WTC11 (cell line): ENCODE data around the gene DSEL. TPM values are rescaled to one million over a fixed set of nuclear protein-coding genes. Genes with fewer than 3 reads are reported as not detected.
A peak's percentile ranks its signal among the peaks of the same experiment; 100 is the strongest.

Experiments used
- ATAC-seq: fragments of 200-7000 bp; cut with Tn5 transposase; 2 replicates; pipeline ENCODE4 v1.10.0; 2021; ENCODE audit warnings: mild to moderate bottlenecking, moderate library complexity
- CTCF ChIA-PET: fragments of 300-600 bp; sonication (Branson Sonifier 250); formaldehyde crosslinking; loops from one replicate; lab custom pipeline; 2021; ENCODE audit warnings: antibody characterized with exemption; lab: Charles Lee
- POLR2A ChIA-PET: fragments of 350-600 bp; sonication (Branson Sonifier 250); formaldehyde crosslinking; loops from one replicate; lab custom pipeline; 2021; ENCODE audit warnings: antibody characterized with exemption; lab: Charles Lee
- DNase-seq: peaks from one replicate; pipeline ENCODE4 v3.0.0; 2021; ENCODE audit warnings: low spot score
- H3K27ac Mint-ChIP-seq: 2 replicates; pipeline ENCODE4 v1.8.0; 2021; ENCODE audit warnings: mixed read lengths
- H3K27me3 Mint-ChIP-seq: 2 replicates; pipeline ENCODE4 v1.8.0; 2021; ENCODE audit warnings: low read depth, mild to moderate bottlenecking, moderate library complexity, mixed read lengths
- H3K36me3 Mint-ChIP-seq: 2 replicates; pipeline ENCODE4 v1.8.0; 2021; ENCODE audit warnings: mixed read lengths
- H3K4me1 Mint-ChIP-seq: 2 replicates; pipeline ENCODE4 v1.8.0; 2022; ENCODE audit warnings: mixed read lengths
- H3K4me3 Mint-ChIP-seq: 2 replicates; pipeline ENCODE4 v1.8.0; 2021; ENCODE audit warnings: mild to moderate bottlenecking, moderate library complexity, mixed read lengths
- H3K9me3 Mint-ChIP-seq: 2 replicates; pipeline ENCODE4 v1.8.0; 2021; ENCODE audit warnings: mixed read lengths
- ATF6 ChIP-seq: sonication (generic); formaldehyde crosslinking; IDR thresholded peaks from 2 replicates; pipeline ENCODE4 v1.8.1; 2023; ENCODE audit warnings: mild to moderate bottlenecking, missing genetic modification reagents
- CDX4 ChIP-seq: fragments of 250-450 bp; sonication (Bioruptor Pico); IDR thresholded peaks from 2 replicates; pipeline ENCODE4 v1.9.0; 2021; ENCODE audit warnings: moderate library complexity, mild to moderate bottlenecking, inconsistent platforms, borderline replicate concordance
- FOXJ3 ChIP-seq: sonication (generic); formaldehyde crosslinking; IDR thresholded peaks from 2 replicates; pipeline ENCODE4 v1.9.0; 2021; ENCODE audit warnings: missing genetic modification reagents, mild to moderate bottlenecking, borderline replicate concordance
- FOXP1 ChIP-seq: sonication (generic); formaldehyde crosslinking; IDR thresholded peaks from 2 replicates; pipeline ENCODE4 v1.8.0; 2022; ENCODE audit warnings: missing genetic modification reagents, mild to moderate bottlenecking, moderate library complexity, borderline replicate concordance
- GABPB1 ChIP-seq: sonication (generic); formaldehyde crosslinking; IDR thresholded peaks from 2 replicates; pipeline ENCODE4 v1.8.1; 2023; ENCODE audit warnings: mild to moderate bottlenecking, missing genetic modification reagents
- IRF1 ChIP-seq: sonication (generic); formaldehyde crosslinking; IDR thresholded peaks from 2 replicates; pipeline ENCODE4 v1.8.0; 2023; ENCODE audit warnings: missing genetic modification reagents
- JUN ChIP-seq: sonication (generic); formaldehyde crosslinking; IDR thresholded peaks from 2 replicates; pipeline ENCODE4 v1.8.0; 2023; ENCODE audit warnings: mild to moderate bottlenecking, missing genetic modification reagents
- NFE2L1 ChIP-seq: sonication (generic); formaldehyde crosslinking; IDR thresholded peaks from 2 replicates; pipeline ENCODE4 v1.8.1; 2023; ENCODE audit warnings: missing genetic modification reagents
- PREB ChIP-seq: sonication (generic); formaldehyde crosslinking; IDR thresholded peaks from 2 replicates; pipeline ENCODE4 v1.8.1; 2022; ENCODE audit warnings: mild to moderate bottlenecking, missing genetic modification reagents, moderate library complexity, borderline replicate concordance
- RORB ChIP-seq: fragments of 250-450 bp; sonication (Bioruptor Pico); IDR thresholded peaks from 2 replicates; pipeline ENCODE4 v1.9.0; 2021; ENCODE audit warnings: mild to moderate bottlenecking
- STAT6 ChIP-seq: sonication (generic); formaldehyde crosslinking; conservative IDR thresholded peaks from 2 replicates; pipeline ENCODE4 v1.8.1; 2023; ENCODE audit warnings: mild to moderate bottlenecking, low read depth, missing genetic modification reagents, moderate library complexity
- TP53 ChIP-seq: sonication (generic); formaldehyde crosslinking; IDR thresholded peaks from 2 replicates; pipeline ENCODE4 v1.8.1; 2023; ENCODE audit warnings: mild to moderate bottlenecking, missing genetic modification reagents
- USF1 ChIP-seq: sonication (generic); formaldehyde crosslinking; IDR thresholded peaks from 2 replicates; pipeline ENCODE4 v1.8.0; 2022; ENCODE audit warnings: mild to moderate bottlenecking, missing genetic modification reagents
- ZNF121 ChIP-seq: sonication (generic); formaldehyde crosslinking; IDR thresholded peaks from 2 replicates; pipeline ENCODE4 v1.8.0; 2023; ENCODE audit warnings: missing genetic modification reagents
- ZNF232 ChIP-seq: sonication (generic); formaldehyde crosslinking; IDR thresholded peaks from 2 replicates; pipeline ENCODE4 v1.8.0; 2022; ENCODE audit warnings: mild to moderate bottlenecking, missing genetic modification reagents
- ZSCAN18 ChIP-seq: fragments of 250-450 bp; sonication (Bioruptor Pico); IDR thresholded peaks from 2 replicates; pipeline ENCODE4 v2.1.2; 2022; ENCODE audit warnings: mild to moderate bottlenecking, moderate library complexity
- total RNA-seq: library from RNA; stranded (reverse); gene quantifications from 3 replicates; pipeline ENCODE4 v1.2.3, GENCODE V29; 2021

The DSEL gene
- total RNA-seq, 1 experiment from 2014 or later: 33.4 TPM

GRCh38 chr18:67509741-67510391, 6.7 kb downstream of the DSEL start (continued):
- no peak for TF ChIP-seq ZSCAN18
- TF ChIP-seq ZNF121 (CRISPR knock-in tag): no peak
- no peak for TF ChIP-seq PREB
- TF ChIP-seq JUN: no peak
- no peak for TF ChIP-seq TP53
- no peak for TF ChIP-seq CDX4

GRCh38 chr18:67508146-67508545, 8.4 kb downstream of the DSEL start:
- peak overlapping the region; percentile 66; the same call in 1 of the 2 replicates for H3K27ac Mint-ChIP-seq

More at GRCh38 chr18:67508146-67508545, 8.4 kb downstream of the DSEL start:
- POLR2A ChIA-PET: no interaction called here
- H3K4me3 Mint-ChIP-seq: no peak overlapping the region
- H3K9me3 Mint-ChIP-seq: no peaks in the 10 kb centered on the region
- CTCF ChIA-PET: interaction anchor here (0.6 kb wide), 1 partner anchor 45 kb away, joined by 3 read pairs; no protein-coding TSS in a partner anchor
- H3K36me3 Mint-ChIP-seq: peaks cover 40% of the 10 kb centered on the region
- no peak for TF ChIP-seq ZNF232 (CRISPR knock-in tag)
- TF ChIP-seq IRF1 (CRISPR knock-in tag): no peak
- no peak for TF ChIP-seq FOXP1 (CRISPR knock-in tag)
- TF ChIP-seq NFE2L1 (CRISPR knock-in tag): no peak
- TF ChIP-seq USF1: no peak
- no peak for TF ChIP-seq STAT6 (CRISPR knock-in tag)
- no peak for TF ChIP-seq GABPB1 (CRISPR knock-in tag)
- no peak for TF ChIP-seq ATF6 (CRISPR knock-in tag)
- TF ChIP-seq FOXJ3 (CRISPR knock-in tag): no peak
- no peak for TF ChIP-seq RORB (CRISPR knock-in tag)
- ATAC-seq (peak; percentile 53), DNase-seq (no peak)
- peaks cover 66% of the 10 kb centered on the region for H3K4me1 Mint-ChIP-seq
- H3K27me3 Mint-ChIP-seq: no peaks in the 10 kb centered on the region
